DMS53 (cell line): ENCODE data around the gene LSR.
"Not testable (repeated sequence)": the region's sequence is repeated elsewhere in the genome, so short reads cannot be mapped to it uniquely, and the experiment has no call there.

Source experiments
- DNase-seq: peaks from one replicate; lab custom pipeline; 2025; lab: John Stamatoyannopoulos, UW

Gene LSR

GRCh38 chr19:35267353-35267817, 18.6 kb downstream of the LSR start:
- peak; percentile 76 for DNase-seq

- peak; percentile 92 for DNase-seq
Measured at GRCh38 chr19:35267818-35268535, 19.2 kb downstream of the LSR start.

GRCh38 chr19:35268536-35269437, 20.0 kb downstream of the LSR start, which contains the start of gene USF2:
Gene USF2 (plus strand): TSS chr19:35268962. CDS start chr19:35269102, 140 bp downstream.
- DNase-seq = peak; percentile 94

GRCh38 chr19:35269438-35270117, 20.8 kb downstream of the LSR start:
- DNase-seq = peak; percentile 96

- no peak for DNase-seq
Measured at GRCh38 chr19:35270381-35270811, 21.6 kb downstream of the LSR start.

- DNase-seq = no peak
Measured at GRCh38 chr19:35271546-35271945, 22.7 kb downstream of the LSR start.

GRCh38 chr19:35272122-35272719, 23.4 kb downstream of the LSR start:
- DNase-seq = no peak

GRCh38 chr19:35272954-35273649, 24.3 kb downstream of the LSR start:
- DNase-seq = no peak

GRCh38 chr19:35273686-35274259, 25.0 kb downstream of the LSR start:
- no peak for DNase-seq

- no peak for DNase-seq
Measured at GRCh38 chr19:35274323-35274722, 25.5 kb downstream of the LSR start.

- no peak for DNase-seq
Measured at GRCh38 chr19:35276706-35277281, 28.0 kb downstream of the LSR start.

- no peak for DNase-seq
Measured at GRCh38 chr19:35278578-35279284, 29.9 kb downstream of the LSR start.

GRCh38 chr19:35279374-35279773, 30.6 kb downstream of the LSR start:
- no peak for DNase-seq

- DNase-seq = peak; percentile 39
Measured at GRCh38 chr19:35279985-35280821, 31.4 kb downstream of the LSR start.

- DNase-seq = no peak
Measured at GRCh38 chr19:35281303-35281702, 32.5 kb downstream of the LSR start.

- no peak for DNase-seq
Measured at GRCh38 chr19:35284153-35285094, 35.6 kb downstream of the LSR start.

- DNase-seq = no peak
Measured at GRCh38 chr19:35285095-35285449, 36.3 kb downstream of the LSR start.

- not testable (repeated sequence) for DNase-seq
Measured at GRCh38 chr19:35285465-35285864, 36.7 kb downstream of the LSR start.
